Stimulated activated CD4-positive, alpha-beta T cell treated with anti-CD3 and anti-CD28 coated beads, TNF-alpha, amount 100 ng/mL, for 1 hour (primary cell): ENCODE data around the gene ZNF595.
"Not testable (repeated sequence)": the region's sequence is repeated elsewhere in the genome, so short reads cannot be mapped to it uniquely, and the experiment has no call there.

ENCODE experiments used
- DNase-seq, 3 donors: peaks; one replicate each; pipeline ENCODE4 v3.0.0-alpha.2; 2020; ENCODE audit warnings: low read depth in 3 of 3, low spot score in 1 of 3

Gene ZNF595

DNA sequence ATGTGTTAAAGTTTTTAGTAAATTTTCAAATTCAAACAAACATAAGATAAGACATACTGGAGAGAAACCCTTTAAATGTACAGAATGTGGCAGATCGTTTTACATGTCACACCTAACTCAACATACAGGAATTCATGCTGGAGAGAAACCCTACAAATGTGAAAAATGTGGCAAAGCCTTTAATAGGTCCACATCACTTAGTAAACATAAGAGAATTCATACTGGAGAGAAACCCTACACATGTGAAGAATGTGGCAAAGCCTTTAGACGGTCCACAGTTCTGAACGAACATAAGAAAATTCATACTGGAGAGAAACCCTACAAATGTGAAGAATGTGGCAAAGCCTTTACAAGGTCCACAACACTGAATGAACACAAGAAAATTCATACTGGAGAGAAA, 32.8 kb downstream of the ZNF595 start:
- DNase-seq: no peak

DNA sequence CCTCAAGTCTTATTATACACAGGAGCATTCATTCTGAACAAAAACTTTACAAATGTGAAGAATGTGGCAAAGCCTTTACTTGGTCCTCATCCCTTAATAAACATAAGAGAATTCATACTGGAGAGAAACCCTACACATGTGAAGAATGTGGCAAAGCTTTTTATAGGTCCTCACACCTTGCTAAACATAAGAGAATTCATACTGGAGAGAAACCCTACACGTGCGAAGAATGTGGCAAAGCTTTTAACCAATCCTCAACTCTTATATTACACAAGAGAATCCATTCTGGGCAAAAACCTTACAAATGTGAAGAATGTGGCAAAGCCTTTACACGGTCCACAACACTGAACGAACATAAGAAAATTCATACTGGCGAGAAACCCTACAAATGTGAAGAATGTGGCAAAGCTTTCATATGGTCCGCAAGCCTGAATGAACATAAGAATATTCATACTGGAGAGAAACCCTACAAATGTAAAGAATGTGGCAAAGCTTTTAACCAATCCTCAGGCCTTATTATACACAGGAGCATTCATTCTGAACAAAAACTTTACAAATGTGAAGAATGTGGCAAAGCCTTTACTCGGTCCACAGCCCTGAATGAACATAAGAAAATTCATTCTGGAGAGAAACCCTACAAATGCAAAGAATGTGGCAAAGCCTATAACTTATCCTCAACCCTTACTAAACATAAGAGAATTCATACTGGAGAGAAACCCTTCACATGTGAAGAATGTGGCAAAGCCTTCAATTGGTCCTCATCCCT, 33.6 kb downstream of the ZNF595 start:
- not testable (repeated sequence) for DNase-seq

DNA sequence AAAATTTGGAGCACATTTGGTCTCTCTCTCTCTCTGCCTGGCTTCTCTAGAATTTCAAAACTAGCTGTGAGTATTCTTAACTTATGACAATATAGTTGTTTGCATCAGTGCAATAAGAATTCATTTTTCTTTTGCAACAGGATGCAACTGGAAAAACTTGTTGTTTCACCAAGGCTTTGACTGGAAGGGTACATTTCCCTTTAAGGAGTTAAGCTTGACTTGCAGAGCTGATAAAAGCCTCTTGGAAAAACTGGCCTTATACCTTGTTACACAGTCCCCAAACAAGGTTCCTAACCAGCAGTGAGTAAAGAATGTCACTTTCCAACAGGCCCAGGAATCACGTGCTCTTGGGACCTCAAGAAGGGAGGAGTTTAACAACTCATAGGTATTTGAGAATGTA, 45.3 kb downstream of the ZNF595 start:
- DNase-seq: no peak

DNA sequence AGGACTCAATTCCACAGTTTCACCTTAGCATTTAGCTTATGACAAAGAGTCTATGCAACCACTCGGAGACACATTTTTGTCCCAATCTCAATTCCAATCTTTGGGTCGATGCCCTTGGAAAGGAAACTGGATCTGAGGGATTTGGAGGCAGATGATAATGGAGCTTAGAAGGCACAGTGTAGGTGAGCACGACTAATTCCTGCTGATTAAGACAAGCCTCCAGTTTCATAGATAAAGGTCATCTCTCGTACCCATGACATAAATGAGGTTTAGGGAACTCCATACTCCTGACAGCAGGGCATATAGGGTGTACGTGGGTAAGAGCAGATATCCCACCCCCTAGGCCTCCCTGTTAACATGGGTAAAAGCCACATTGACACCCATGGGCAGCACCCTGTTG, 46.7 kb downstream of the ZNF595 start:
- DNase-seq: no peak

DNA sequence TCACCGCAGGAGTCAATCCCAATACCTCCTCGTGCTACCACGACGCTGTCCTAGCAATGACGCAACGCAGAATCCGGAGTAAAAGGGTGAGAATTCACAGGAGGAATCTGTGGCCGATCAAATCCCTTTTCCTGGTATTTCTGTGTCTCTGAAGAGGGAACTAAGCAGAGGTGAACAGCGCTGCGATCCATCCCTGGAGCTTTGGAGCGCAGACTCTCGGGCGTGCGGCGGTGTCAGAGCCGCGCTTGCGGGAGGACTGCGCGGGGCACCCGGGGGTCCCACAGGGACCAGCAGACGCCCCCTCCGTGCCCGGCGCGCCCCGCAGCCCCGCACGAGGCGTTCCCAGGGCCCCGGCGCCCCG, 53.9 kb downstream of the ZNF595 start:
- no peak for DNase-seq

DNA sequence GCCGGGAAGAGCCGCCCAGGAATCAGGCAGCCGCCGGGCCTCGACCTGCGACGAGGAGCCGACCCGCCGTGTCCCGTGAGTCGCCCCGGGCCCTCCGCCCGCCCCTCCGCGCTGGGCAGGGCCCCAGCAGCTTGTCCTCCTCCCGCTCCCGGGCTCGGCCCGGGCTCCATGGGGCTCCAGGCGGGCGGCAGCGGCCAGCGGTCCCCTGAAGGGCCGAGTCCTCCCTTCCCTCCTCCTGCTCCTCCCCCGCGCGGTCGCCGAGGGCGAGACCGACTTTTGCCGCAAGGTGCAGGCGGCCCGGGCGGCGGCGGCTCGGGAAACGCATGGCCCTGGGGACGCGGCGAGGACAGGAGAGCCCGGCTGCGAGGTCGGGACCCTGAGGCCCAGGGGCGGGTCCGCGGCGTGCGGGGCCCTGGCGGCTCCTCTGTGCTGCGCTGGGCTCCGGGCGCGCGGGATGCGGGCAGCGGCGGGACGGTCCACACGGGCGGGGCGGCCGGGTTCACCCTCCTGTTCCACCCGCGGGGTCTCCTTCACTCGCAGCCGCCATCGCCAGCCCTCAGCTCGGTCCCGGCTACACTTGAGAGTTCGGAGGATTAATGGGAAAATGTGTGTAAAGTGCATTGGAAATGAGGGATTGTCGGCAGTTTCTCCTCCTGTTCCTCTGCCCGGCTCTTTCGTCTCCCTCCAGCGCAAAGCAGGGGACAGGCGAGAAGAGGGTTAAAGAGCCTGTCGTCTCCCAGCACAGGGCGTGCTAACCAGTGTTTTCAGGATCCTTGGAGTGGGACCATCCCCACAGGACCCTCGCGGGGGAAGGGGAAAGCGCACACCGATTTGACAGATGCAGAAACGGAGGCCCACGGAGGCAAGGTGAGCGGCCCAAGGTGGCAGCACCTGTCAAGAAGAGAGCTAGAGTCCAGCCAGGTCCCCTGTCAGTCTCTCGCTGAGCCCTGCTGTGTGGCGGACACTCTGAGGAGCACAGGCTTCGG, 54.6 kb downstream of the ZNF595 start:
- DNase-seq: no peak

DNA sequence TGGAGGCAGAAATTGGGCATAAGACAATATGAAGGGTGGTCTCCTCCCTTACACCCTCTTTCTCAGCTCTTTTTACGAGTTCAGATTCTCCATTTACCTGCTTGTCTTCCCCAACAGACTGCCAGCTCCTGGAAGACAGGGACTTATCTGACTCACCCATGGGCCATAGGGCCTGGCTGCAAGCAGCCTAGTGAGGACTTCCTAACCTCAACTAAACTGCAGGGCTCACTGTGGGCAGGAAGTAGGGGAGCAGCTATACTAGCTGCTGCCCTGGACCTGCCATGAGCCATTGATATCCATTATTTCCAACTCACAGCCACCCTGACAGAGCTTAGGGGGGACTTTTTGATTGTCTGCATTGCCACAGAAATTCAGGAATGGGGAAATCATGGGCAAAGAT, 59.6 kb downstream of the ZNF595 start:
- DNase-seq: no peak

DNA sequence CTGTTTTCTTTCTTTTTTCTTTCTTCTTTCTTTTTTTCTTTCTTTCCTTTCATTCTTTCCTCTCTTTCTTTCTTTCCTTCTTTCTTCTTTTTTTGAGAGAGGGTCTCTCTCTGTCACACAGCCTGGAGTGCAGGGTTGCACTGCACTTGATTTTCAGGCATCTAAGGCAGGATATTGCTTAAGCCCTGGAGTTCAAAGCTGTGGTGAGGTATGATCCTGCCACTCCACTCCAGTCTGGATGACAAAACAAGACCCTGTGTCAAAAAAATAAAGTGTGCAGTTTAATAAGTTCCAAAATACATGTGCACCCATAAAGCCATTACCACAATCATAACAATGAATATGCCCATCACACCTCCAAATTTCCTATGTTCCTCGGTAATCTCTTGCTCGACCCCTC, 60.6 kb downstream of the ZNF595 start:
- DNase-seq: no peak

DNA sequence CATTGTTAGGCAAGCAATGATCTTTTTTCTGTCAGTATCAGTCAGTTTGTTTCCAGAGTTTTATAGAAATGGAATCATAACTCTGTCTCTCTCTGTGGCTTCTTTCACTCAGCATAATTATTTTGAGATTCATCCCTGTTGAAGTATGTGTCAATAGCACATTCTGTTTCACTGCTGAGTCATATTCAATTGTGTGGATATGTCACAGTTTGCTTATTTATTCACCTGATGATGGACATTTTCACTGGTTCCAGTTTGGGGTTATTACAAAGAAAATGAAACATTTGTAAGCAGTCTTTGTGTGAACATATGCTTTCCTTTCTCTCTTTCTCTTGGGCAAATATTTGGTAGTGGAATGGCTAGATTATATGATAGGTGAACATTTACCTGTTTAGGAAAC, 61.0 kb downstream of the ZNF595 start:
- DNase-seq: no peak

DNA sequence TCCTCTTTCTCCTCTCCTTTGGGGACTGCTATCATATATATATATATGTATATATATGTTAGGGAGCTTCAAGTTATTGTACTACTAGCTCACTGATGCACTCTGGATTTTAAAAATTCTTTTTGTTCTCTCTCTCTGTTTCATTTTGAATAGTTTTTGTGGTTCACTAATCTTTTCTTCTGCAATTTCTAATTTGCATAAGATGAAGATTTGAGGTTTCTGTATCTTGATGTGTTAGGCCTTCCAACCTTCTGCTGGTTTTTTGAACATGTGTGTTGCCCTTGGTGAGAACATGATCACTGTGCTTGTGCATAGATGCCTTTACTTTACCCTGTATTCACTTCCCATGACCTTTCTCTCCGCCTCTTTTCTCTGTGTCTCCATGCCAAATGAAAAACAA, 63.4 kb downstream of the ZNF595 start:
- no peak for DNase-seq

DNA sequence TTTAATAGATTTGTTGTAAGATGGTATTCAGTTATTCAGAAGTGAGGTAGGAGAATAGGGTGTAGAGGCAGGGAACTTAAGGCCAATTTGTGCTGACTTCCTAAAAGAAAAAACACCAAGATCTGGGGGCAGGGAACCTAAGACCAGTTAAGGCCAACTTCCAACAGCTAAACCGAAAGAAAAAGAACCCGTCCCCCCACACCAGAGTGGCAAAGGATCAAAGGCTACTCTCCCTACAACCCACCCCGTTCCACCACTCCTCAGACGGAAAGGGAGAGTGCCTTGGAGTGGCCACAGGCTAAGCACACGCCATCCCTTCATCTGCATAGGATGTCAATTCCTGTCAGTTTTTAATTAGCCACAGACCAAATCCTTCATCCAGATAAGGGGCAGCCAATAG, 67.5 kb downstream of the ZNF595 start:
- DNase-seq: no peak

DNA sequence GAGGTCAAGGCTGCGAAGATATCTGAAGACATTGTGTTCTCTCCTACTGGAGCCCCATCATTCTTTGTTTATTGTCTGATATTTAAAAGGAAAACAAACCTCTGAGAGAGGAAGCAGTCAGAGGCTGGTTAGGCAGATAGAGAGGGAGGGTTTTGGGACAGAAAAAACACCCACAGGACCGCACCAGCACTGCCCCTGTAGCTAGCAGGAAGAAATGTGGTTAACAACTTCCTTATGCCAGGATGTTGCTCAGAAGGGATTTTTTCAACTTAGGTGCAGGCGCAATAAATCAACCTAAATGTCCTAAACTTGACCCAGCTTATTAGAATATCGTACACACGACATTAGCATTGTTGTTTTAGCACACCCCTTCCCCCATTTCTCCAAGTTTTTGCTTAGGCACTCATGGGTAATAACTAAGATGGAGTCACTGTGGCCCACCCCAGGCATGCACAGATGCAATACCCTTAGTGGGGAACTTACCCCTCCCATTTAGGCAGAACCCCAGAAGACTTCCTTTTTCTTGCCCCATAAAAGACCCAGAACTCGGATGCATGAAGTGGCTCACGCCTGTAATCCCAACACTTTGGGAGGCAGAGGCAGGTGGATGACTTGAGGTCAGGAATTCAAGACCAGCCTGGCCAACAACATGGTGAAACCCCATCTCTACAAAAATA, 68.4 kb downstream of the ZNF595 start:
- no peak for DNase-seq

DNA sequence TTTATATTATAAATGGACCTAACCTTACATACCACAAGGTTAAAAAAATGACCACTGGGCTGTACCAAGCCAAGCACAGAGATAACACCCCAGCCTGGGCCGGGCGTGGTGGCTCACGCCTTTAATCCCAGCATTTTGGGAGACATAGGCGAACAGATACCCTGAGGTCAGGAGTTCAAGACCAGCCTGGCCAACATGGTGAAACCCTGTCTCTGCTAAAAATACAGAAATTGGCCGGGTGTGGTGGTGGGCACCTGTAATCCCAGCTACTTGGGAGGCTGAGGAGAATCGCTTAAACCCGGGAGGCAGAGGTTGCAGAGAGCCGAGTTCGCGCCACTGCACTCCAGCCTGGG, 70.8 kb downstream of the ZNF595 start:
- not testable (repeated sequence) for DNase-seq

DNA sequence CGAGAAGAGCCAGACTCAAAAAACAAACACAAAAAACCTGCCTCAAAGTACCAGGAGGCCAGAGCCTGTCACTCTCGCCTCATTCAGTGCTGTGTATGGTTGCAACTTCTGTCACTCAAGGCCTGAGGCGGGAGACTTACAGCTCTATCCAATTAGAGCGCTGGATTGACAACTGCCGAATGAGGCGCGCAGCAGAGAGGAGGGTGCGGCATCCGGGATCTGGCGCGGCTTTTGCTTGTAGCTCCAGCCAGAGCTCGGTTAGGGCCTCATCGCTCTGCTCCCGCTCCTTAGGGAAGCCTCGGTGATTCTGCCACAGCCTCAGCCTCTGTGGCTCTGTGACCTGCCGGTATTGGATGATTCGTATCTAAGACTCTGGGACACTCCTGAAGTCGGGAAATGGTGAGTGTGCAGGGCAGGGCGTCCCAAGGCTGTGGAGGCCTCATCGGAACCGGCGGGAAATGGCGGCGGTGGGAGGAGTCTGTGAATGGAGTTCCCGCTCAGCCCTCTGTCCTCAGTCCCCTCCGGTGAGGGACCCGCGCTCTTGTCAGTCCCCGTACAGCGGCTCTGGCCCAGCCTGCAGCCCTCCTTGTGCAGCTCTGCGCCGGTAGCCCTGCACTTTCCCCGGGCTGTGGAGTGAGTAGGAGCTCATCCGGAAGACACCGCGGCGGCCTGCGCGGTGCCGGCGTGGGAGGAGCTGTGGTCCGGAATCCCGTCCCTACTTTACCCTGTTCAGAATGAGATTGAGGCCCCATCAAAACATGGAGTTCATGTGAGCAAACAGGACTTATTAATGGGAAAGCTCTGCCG, 71.4 kb downstream of the ZNF595 start, which contains the start of gene ZNF718:
TSS of gene ZNF718 (plus strand) at position 227 of the 807 bp plus-strand sequence. CDS start at position 397, 170 bp downstream.
- peak; percentile 54 to 83 (median 78) for DNase-seq

DNA sequence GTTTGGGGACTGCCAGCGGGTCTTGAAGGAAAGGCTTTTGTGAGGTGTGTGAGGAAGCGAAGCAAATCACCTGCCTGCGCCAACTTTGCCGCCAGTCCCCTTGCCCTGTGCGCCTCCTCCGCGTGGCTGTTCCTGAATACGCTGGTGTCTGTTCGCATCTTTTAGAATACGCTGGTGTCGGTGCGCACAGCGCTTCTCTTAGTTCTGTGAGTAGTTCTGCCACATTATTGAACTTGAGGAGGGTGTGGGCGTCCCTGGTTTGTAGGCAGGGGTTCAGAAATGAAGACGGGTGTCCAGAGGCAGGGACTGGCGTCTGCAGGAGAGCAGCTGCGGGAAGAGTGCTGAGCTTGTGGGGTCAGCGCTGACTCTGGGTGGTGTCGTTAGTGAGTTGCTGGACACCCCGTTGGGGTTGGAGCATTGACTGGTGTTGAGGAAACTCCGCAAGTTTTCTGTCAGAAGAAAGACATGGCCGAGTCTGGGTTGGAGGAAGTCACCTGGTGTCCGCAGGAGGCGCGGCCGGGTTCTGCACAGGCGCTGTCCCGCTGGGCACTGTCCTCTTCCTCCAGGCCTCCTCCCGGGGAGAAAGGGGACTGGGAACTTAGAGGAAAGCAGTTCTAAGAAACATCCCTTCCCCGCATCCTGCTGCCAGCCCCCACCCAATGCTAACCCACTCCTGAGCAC, 72.1 kb downstream of the ZNF595 start:
- DNase-seq: no peak

DNA sequence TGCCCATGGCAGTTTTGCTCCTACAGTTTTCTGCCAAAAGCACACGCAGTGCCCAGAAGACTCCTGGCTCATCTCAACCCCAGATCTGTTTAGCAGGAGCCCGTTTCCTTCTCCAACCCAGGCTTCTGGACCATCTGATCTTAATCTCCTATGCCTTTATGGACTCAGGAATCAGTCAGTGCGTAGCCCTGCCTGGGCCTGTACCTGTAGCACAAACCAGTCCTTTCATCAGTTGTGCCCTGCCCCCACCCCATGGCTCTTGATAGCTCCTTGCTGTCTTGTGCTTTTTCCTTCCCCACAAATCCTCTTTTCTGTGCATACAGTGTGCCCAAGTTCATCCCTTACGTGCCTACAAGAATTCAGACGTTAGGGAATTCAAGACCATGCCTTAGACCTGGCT, 72.7 kb downstream of the ZNF595 start:
- no peak for DNase-seq

DNA sequence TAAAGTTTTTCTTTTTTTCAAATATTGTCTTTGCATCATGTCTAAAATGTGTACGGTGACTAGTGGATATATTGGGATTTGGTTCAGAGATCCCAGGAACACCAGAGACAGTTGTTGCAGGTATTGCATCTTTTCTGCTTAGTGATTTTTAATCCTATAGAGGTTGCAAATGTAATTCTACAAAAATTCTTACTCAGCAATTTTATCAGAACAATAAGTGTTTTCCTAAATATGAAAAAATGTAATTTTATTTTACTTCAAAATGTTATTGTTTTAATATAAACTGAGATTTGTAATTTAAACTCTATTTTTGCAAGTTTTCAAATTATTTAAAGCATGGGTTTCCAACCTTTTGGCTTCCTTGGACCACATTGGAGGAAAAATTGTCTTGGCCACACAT, 79.4 kb downstream of the ZNF595 start:
- no peak for DNase-seq
